ENCODE measurements around the gene PKLR. TPM values are rescaled to one million over a fixed set of nuclear protein-coding genes. Genes with fewer than 3 reads are reported as not detected.

The PKLR gene
- total and polyA plus RNA-seq, 2 of the 8 experiments (the other 6 are each of a cell fraction or from before 2014, with no cell fraction given): 2.3 to 7.5 TPM

DNA sequence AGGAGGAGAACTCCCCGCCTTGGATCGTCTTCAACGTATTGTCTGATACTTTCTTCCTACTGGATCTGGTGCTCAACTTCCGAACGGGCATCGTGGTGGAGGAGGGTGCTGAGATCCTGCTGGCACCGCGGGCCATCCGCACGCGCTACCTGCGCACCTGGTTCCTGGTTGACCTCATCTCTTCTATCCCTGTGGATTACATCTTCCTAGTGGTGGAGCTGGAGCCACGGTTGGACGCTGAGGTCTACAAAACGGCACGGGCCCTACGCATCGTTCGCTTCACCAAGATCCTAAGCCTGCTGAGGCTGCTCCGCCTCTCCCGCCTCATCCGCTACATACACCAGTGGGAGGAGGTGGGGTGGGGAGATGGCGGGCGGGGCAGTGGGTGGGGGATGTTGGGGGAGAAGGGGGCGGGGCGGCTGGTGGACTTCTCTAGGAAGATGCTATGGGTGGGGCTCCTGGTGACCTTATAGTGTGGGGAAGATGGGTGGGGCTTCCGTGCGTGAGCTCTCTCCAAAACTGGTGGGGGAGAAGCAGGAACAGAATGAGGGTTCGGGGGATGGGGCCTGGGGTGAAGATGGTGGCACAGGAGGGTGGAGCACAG is 18.6 kb downstream of the PKLR start (continued):
- TF ChIP-seq RNF2 (IDR thresholded peaks at IDR 0.05; ENCODE audit: borderline replicate concordance, low read depth, low read length, missing control alignments, poor library complexity, severe bottlenecking) (no peak), GTF2F1 (IDR thresholded peaks at IDR 0.05; ENCODE audit: borderline replicate concordance, low read depth, low read length) (no peak), SIX5 (IDR thresholded peaks at IDR 0.05; ENCODE audit: low read depth, low read length) (no peak), SAP30 (IDR thresholded peaks at IDR 0.05; ENCODE audit: insufficient read depth, insufficient replicate concordance, low read length) (no peak), KDM1A (IDR thresholded peaks at IDR 0.05; ENCODE audit: borderline replicate concordance, low read length) (no peak)

Measured in H1 (cell line).